GM12878 (cell line): ENCODE data around the gene LYPD4. TPM values are rescaled to one million over a fixed set of nuclear protein-coding genes. Genes with fewer than 3 reads are reported as not detected.

Source experiments
- EGR1 ChIP-seq, 2 experiments: IDR thresholded peaks; 1 replicate in 1 of 2; 2 replicates in 1 of 2; pipeline ENCODE4 v1.6.1; 2011 to 2012; ENCODE audit warnings: low read depth in 2 of 2, low read length in 2 of 2, borderline replicate concordance in 1 of 2, mild to moderate bottlenecking in 1 of 2, moderate library complexity in 1 of 2
- ETV6 ChIP-seq, 2 experiments: fragments of 450-650 bp in 1 of 2; IDR thresholded peaks in 1 of 2; conservative IDR thresholded peaks in 1 of 2; 2 replicates each; pipeline ENCODE4 v1.6.1; 2014; ENCODE audit warnings: antibody characterized with exemption in 1 of 2, borderline replicate concordance in 1 of 2, low read depth in 1 of 2, mild to moderate bottlenecking in 1 of 2, moderate library complexity in 1 of 2
- HDGF ChIP-seq: fragments of 450-650 bp; IDR thresholded peaks from 2 replicates; pipeline ENCODE4 v1.6.1; 2016; ENCODE audit warnings: antibody characterized with exemption
- IKZF1 ChIP-seq: fragments of 450-650 bp; conservative IDR thresholded peaks from 2 replicates; pipeline ENCODE4 v1.6.1; 2017; ENCODE audit warnings: antibody characterized with exemption, mild to moderate bottlenecking
- IRF4 ChIP-seq: IDR thresholded peaks from 2 replicates; pipeline ENCODE4 v1.6.1; 2011; ENCODE audit warnings: low read depth, low read length
- KAT2A ChIP-seq: conservative IDR thresholded peaks from 2 replicates; pipeline ENCODE4 v1.6.1; 2011; ENCODE audit warnings: low read depth, low read length; ENCODE audit not compliant: control insufficient read depth
- KDM1A ChIP-seq: fragments of 200-600 bp; sonication (generic); IDR thresholded peaks from 2 replicates; pipeline ENCODE4 v1.6.1; 2016; ENCODE audit warnings: borderline replicate concordance
- LARP7 ChIP-seq: fragments of 450-650 bp; IDR thresholded peaks from 2 replicates; pipeline ENCODE4 v1.6.1; 2017; ENCODE audit warnings: mild to moderate bottlenecking
- MTA2 ChIP-seq: fragments of 450-650 bp; IDR thresholded peaks from 2 replicates; pipeline ENCODE4 v1.6.1; 2016; ENCODE audit warnings: low read depth, mild to moderate bottlenecking, moderate library complexity
- MYC ChIP-seq: IDR thresholded peaks from 2 replicates; pipeline ENCODE4 v1.6.1; 2011; ENCODE audit warnings: mild to moderate bottlenecking, low read length, moderate library complexity, inconsistent platforms; ENCODE audit not compliant: insufficient read depth, insufficient replicate concordance, insufficient read length, severe bottlenecking
- NFXL1 ChIP-seq: fragments of 450-650 bp; IDR thresholded peaks from 2 replicates; pipeline ENCODE4 v1.6.1; 2017; ENCODE audit warnings: antibody characterized with exemption, mild to moderate bottlenecking, borderline replicate concordance
- NR2F1 ChIP-seq: fragments of 450-650 bp; conservative IDR thresholded peaks from 2 replicates; pipeline ENCODE4 v1.6.1; 2017; ENCODE audit warnings: mild to moderate bottlenecking
- POLR2A ChIP-seq: IDR thresholded peaks from 2 replicates; pipeline ENCODE4 v1.6.1; 2011; ENCODE audit warnings: low read depth, mild to moderate bottlenecking, low read length
- POLR2AphosphoS2 ChIP-seq: IDR thresholded peaks from 2 replicates; pipeline ENCODE4 v1.6.1; 2011; ENCODE audit warnings: low read depth, mild to moderate bottlenecking, low read length, improper control_type of control experiment, moderate library complexity
- RCOR1 ChIP-seq: conservative IDR thresholded peaks from 2 replicates; pipeline ENCODE4 v1.6.1; 2012; ENCODE audit warnings: low read depth, low read length, improper control_type of control experiment
- RFX5 ChIP-seq: IDR thresholded peaks from 2 replicates; pipeline ENCODE4 v1.6.1; 2011; ENCODE audit warnings: low read depth, low read length, improper control_type of control experiment
- SMAD5 ChIP-seq: IDR thresholded peaks from 2 replicates; pipeline ENCODE4 v1.6.1; 2016; ENCODE audit warnings: antibody characterized with exemption, low read depth
- STAT1 ChIP-seq: fragments of 450-650 bp; conservative IDR thresholded peaks from 2 replicates; pipeline ENCODE4 v1.6.1; 2014; ENCODE audit warnings: antibody characterized with exemption, mild to moderate bottlenecking
- TARDBP ChIP-seq: IDR thresholded peaks from 2 replicates; pipeline ENCODE4 v1.6.1; 2016; ENCODE audit warnings: borderline replicate concordance
- TCF12 ChIP-seq: IDR thresholded peaks from 2 replicates; pipeline ENCODE4 v1.6.1; 2011; ENCODE audit warnings: low read depth, mild to moderate bottlenecking, low read length
- ZBED1 ChIP-seq: IDR thresholded peaks from 2 replicates; pipeline ENCODE4 v1.6.1; 2016; ENCODE audit warnings: borderline replicate concordance
- ZBTB40 ChIP-seq: fragments of 450-650 bp; IDR thresholded peaks from 2 replicates; pipeline ENCODE4 v1.6.1; 2016; ENCODE audit warnings: mild to moderate bottlenecking, moderate library complexity, borderline replicate concordance
- polyA plus RNA-seq, 11 experiments: library from polyadenylated mRNA; depleted of rRNA in 4 of 11; unstranded in 6 of 11; stranded (reverse) in 5 of 11; fragments of >200 nt; fragmentation: Nextera tagmentation in 4 of 11; fragmentation: Illumina TruSeq in 1 of 11; extraction: Ambion mirVana in 4 of 11; extraction: Trizol in 1 of 11; gene quantifications; 1 replicate in 1 of 11; 2 replicates in 10 of 11; pipeline versions ENCODE4 v1.2.1 to v1.2.3, GENCODE V29; 2011 to 2016; ENCODE audit warnings: inconsistent platforms in 2 of 11, missing spikeins in 2 of 11, low read depth in 1 of 11
- total RNA-seq, 4 experiments: library from RNA; depleted of rRNA in 3 of 4; stranded (reverse); fragments of >200 nt in 3 of 4; fragmentation: Illumina TruSeq in 1 of 4; extraction: Trizol in 1 of 4; gene quantifications; 2 replicates each; pipeline versions ENCODE4 v1.2.1 to v1.2.3, GENCODE V29; 2013 to 2021
- TF ChIP-seq, protein P1 (sequence below): fragments of 150-350 bp; IDR thresholded peaks from 2 replicates; pipeline ENCODE4 v1.6.1; 2014; ENCODE audit warnings: mild to moderate bottlenecking, low read depth, low read length

Gene LYPD4
- total and polyA plus RNA-seq, 10 of the 15 experiments (the other 5 are each of a cell fraction or from before 2014, with no cell fraction given) = not detected

DNA sequence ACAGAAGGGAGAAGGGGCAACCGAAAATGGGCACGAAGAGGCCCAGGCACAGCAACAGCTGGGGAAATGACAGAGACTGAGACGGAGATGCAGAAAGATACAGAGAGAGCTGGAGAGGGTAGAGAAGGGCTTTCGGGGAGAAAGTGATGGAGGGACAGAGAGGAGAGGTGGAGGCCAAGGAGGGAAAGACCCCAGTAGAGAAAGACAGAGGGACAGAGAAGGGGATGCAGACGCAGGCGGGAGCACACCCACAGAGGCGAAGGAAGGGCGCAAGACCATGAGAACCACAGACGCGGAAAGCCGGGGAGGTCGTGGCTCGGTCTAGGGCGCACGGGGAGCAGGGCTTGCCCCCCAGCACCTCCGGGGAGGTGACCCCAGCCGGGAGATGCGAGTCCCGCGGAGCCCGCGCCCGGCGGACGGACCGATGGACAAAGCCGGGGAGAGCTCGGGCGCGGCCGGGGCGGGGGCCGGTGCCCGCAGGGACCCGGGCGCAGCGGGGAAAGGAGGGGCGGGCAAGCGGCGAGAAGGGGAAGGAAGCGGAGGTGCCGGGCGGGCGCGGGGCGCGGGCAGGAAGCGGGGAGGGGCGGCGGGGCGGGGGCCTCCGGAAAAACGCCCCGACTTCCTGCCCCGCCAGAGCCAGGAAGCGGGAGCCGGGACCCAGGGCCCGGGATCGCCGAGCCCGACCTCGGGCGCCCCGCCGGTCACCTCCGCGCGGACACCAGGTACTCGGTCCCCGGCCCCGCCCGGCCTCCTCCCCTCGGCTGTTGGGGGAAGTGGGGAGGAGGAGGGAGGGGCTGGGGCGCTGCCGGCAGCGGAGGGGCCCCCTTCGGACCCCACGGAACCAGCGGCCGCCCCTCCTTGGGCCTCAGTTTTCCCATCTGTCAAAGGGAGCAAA is 38.3 kb upstream of the LYPD4 start, which contains the start of gene ARHGEF1 (continued):
- TF ChIP-seq KDM1A (no peak), ETV6 (conservative IDR thresholded peaks at IDR 0.05 in 1 of 2, IDR thresholded peaks at IDR 0.05 in 1 of 2; ENCODE audit: borderline replicate concordance in 1 of 2, low read depth in 1 of 2) (peak in 1 of 2 experiments; percentile 47; a peak in 2 of 4 replicates), NR2F1 (peak; percentile 48; the same call in 1 of the 2 replicates), KAT2A (no peak), ZBTB40 (no peak), TARDBP (0 out of 2 replicates have a peak, but pooled peaks have one; percentile 40), POLR2A (peak; percentile 70; the same call in 1 of the 2 replicates), STAT1 (0 out of 2 replicates have a peak, but pooled peaks have one; percentile 42), RCOR1 (0 out of 2 replicates have a peak, but pooled peaks have one; percentile 41), POLR2AphosphoS2 (peak; percentile 94), TCF12 (no peak), IRF4 (no peak), EGR1 (IDR thresholded peaks at IDR 0.05; ENCODE audit: borderline replicate concordance in 1 of 2, low read depth in 2 of 2, low read length in 2 of 2) (peak in 1 of 2 experiments; percentile 65; a peak in 1 of 3 replicates), SMAD5 (peak; percentile 40), ZBED1 (0 out of 2 replicates have a peak, but pooled peaks have one; percentile 45), LARP7 (0 out of 2 replicates have a peak, but pooled peaks have one; percentile 34), MTA2 (0 out of 2 replicates have a peak, but pooled peaks have one; percentile 10), IKZF1 (peak; percentile 80), NFXL1 (no peak), HDGF (peak; percentile 99), MYC (peak; percentile 31), RFX5 (no peak)
- TF ChIP-seq, protein P1, sequence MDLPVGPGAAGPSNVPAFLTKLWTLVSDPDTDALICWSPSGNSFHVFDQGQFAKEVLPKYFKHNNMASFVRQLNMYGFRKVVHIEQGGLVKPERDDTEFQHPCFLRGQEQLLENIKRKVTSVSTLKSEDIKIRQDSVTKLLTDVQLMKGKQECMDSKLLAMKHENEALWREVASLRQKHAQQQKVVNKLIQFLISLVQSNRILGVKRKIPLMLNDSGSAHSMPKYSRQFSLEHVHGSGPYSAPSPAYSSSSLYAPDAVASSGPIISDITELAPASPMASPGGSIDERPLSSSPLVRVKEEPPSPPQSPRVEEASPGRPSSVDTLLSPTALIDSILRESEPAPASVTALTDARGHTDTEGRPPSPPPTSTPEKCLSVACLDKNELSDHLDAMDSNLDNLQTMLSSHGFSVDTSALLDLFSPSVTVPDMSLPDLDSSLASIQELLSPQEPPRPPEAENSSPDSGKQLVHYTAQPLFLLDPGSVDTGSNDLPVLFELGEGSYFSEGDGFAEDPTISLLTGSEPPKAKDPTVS = no peak
